Mucosa of descending colon (tissue), 3 donors: Measurements from ENCODE around the gene ATPAF1. TPM values are rescaled to one million over a fixed set of nuclear protein-coding genes. Genes with fewer than 3 reads are reported as not detected.
A peak's percentile ranks its signal among the peaks of the same experiment; 100 is the strongest.

Experiments used
- ATAC-seq: fragments of 200-7000 bp; cut with Tn5 transposase; one replicate; pipeline ENCODE4 v1.9.1; 2020; ENCODE audit warnings: mild to moderate bottlenecking, moderate library complexity
- DNase-seq, 3 donors: peaks; one replicate each; pipeline ENCODE4 v3.0.0-alpha.2; 2020
- H3K36me3 ChIP-seq: fragments of 200-600 bp; one replicate; pipeline ENCODE4 v1.8.0; 2021; ENCODE audit warnings: low read depth, mild to moderate bottlenecking
- H3K4me1 ChIP-seq: fragments of 200-600 bp; one replicate; pipeline ENCODE4 v1.8.0; 2021; ENCODE audit warnings: low read depth, mild to moderate bottlenecking
- H3K4me3 ChIP-seq: fragments of 200-600 bp; one replicate; pipeline ENCODE4 v1.8.0; 2021; ENCODE audit warnings: mild to moderate bottlenecking
- H3K9me3 ChIP-seq: fragments of 200-600 bp; one replicate; pipeline ENCODE4 v1.8.0; 2021; ENCODE audit warnings: mild to moderate bottlenecking
- intact Hi-C, 2 donors: fragments of 100-400 bp; cut with DNase I in 1 of 2; cut with micrococcal nuclease in 1 of 2; formaldehyde crosslinking; loops; one replicate each; pipeline versions ENCODE4 v1.11.0 to v1.11.1; 2022; cut with DNase I, micrococcal nuclease
- total RNA-seq, 3 donors: library from RNA; stranded (reverse); fragmentation: NEBNext Ultra II Directional in 2 of 3; extraction: Animal tissue kit (Norgen Biotek cat#: 25700) in 2 of 3; gene quantifications; one replicate each; pipeline versions ENCODE4 v1.2.1 to v1.2.4, GENCODE V29; 2021 to 2023
- TF ChIP-seq, protein P1 (sequence below): fragments of 200-600 bp; IDR thresholded peaks from one replicate; pipeline ENCODE4 v1.8.0; 2022; ENCODE audit warnings: antibody characterized with exemption, mild to moderate bottlenecking
- donor health status: DM: no; HTN: no; CAD: no; lungs with moderate emphysema.
- donor health status: DM: no; HTN: no; CAD: no.
- donor health status: DM: no; HTN: yes; CAD: no.

The ATPAF1 gene
- total RNA-seq, 3 donors from 2014 or later = 49.7 to 54.9 (median 52.6) TPM

DNA sequence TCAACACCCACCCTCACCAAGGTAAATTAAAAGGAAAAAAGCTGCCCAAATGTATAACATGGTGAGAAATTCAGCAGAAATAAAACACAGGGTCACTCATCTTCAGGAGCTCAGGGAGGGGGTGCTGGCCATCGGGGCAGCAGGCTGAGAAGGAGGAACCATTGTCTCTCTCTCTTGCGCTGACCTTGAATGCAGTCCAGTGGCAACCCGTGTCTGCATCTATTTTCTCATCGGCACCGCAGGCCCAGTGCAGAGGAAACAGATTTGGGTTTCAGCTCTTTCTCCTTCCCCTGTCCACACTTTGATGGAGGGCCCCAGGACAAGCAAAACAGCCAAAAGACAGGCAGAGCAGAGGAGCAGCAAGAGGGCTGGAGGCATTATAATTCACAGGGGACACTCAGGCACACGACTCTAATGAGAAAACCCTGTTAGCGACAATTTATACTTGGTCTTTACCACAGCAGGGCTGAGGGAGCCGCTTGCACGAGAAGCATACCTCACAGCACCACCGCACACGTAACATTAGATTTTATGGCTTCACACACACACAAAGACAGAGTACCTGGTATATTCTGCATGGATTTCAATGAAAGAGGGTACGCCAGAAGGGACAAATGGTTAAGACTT, 82.7 kb downstream of the ATPAF1 start:
- intact Hi-C loops = no loop called here
- Histone ChIP-seq H3K36me3 (no peaks in the 10 kb centered on the region), H3K4me1 (no peaks in the 10 kb centered on the region), H3K4me3 (no peak overlapping the region), H3K9me3 (no peaks in the 10 kb centered on the region)
- DNase-seq (no peak), ATAC-seq (no peak)
- TF ChIP-seq, protein P1, sequence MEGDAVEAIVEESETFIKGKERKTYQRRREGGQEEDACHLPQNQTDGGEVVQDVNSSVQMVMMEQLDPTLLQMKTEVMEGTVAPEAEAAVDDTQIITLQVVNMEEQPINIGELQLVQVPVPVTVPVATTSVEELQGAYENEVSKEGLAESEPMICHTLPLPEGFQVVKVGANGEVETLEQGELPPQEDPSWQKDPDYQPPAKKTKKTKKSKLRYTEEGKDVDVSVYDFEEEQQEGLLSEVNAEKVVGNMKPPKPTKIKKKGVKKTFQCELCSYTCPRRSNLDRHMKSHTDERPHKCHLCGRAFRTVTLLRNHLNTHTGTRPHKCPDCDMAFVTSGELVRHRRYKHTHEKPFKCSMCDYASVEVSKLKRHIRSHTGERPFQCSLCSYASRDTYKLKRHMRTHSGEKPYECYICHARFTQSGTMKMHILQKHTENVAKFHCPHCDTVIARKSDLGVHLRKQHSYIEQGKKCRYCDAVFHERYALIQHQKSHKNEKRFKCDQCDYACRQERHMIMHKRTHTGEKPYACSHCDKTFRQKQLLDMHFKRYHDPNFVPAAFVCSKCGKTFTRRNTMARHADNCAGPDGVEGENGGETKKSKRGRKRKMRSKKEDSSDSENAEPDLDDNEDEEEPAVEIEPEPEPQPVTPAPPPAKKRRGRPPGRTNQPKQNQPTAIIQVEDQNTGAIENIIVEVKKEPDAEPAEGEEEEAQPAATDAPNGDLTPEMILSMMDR = no peak

DNA sequence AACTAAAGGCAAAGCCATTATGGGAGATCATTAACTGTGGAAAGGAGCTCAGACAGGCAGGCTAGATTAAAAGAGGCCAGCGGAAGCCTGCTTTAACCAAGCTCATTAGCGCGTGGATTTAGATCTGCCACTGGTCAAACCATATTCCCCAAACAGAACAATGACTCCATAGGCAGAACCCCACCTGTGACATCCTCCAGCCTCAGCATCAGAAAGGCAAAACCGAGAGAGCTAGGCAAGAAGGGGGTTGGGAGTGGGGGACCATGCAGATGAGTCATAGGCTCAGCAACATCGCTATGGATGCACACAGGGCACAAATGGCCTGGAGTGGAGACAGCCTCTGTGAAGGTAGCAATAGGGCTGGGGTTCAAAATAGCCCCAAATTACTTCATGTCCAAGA, 84.7 kb downstream of the ATPAF1 start:
- Histone ChIP-seq H3K4me1 (no peaks in the 10 kb centered on the region), H3K9me3 (no peaks in the 10 kb centered on the region), H3K4me3 (no peak overlapping the region), H3K36me3 (peaks cover 9% of the 10 kb centered on the region)
- TF ChIP-seq, protein P1 = no peak
- DNase-seq = no peak
- intact Hi-C loops = no loop called here
- ATAC-seq = no peak

DNA sequence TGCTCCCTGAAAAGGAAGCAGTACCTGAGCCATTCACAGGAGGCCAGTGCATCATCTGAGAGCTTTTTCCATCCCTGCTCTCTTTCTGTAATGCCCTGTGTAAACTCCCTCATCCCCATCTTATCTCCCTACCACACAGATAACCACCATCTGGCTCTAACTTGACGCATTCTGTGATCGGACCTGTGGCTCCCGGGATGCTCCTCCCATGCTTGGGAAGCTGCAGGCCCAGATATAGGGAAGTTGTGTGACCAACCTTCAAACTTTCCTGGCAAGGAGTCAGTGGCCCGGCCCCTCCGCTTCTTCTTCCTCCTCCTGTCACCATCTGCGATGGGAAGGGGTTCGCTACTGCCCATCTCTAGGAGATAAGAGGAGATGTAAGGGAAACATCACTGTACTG, 85.2 kb downstream of the ATPAF1 start:
- TF ChIP-seq, protein P1 = no peak
- intact Hi-C loops = no loop called here
- Histone ChIP-seq H3K4me1 (no peaks in the 10 kb centered on the region), H3K4me3 (no peak overlapping the region), H3K36me3 (peaks cover 9% of the 10 kb centered on the region), H3K9me3 (no peaks in the 10 kb centered on the region)
- DNase-seq = peak in 1 of 3 donors; percentile 59
- ATAC-seq = no peak

Other genes starting within 250 kb of the ATPAF1 start
- not detected for gene DMBX1, start 178.5 kb downstream of the ATPAF1 start, total RNA-seq
- not detected for gene KNCN, start 116.7 kb downstream of the ATPAF1 start, total RNA-seq
- 10 to 100 TPM; 51.5 to 65.7 (median 59.3) TPM for gene MKNK1, start 64.1 kb downstream of the ATPAF1 start, total RNA-seq
- gene MOB3C, start 51.6 kb downstream of the ATPAF1 start, total RNA-seq = 10 to 100 TPM; 15.4 to 24.4 (median 17.4) TPM
- gene TEX38, start 3.5 kb upstream of the ATPAF1 start, total RNA-seq = not detected
- 100 to 1,000 TPM; 115 to 137 (median 122) TPM for gene EFCAB14, start 50.8 kb upstream of the ATPAF1 start, total RNA-seq
- gene CYP4B1, start 130.7 kb upstream of the ATPAF1 start, total RNA-seq = 10 to 100 TPM in 1 of 3 donors, 1 to 10 TPM in 1, under 1 TPM in 1; 0.98 to 11.0 (median 5.5) TPM